A549 (cell line): ENCODE data around the gene ZNF23. TPM values are rescaled to one million over a fixed set of nuclear protein-coding genes. Genes with fewer than 3 reads are reported as not detected.

ENCODE experiments used
- ATAC-seq, 2 experiments: fragments of 200-7000 bp in 1 of 2; fragments of >200 bp in 1 of 2; cut with Nextera tagmentation in 1 of 2; cut with Tn5 transposase in 1 of 2; 3 replicates each; pipeline versions ENCODE4 v1.8.0 to v1.9.1; 2018 to 2020; ENCODE audit warnings: mild to moderate bottlenecking in 1 of 2, moderate library complexity in 1 of 2
- CTCF ChIA-PET: fragments of 300-600 bp; sonication (Branson Sonifier 250); formaldehyde crosslinking; extraction: SDS; loops from one replicate; lab custom pipeline; 2021; ENCODE audit warnings: antibody characterized with exemption, inconsistent platforms; lab: Yijun Ruan, JAX
- POLR2A ChIA-PET: fragments of 350-600 bp; formaldehyde crosslinking; extraction: SDS; loops from one replicate; lab custom pipeline; 2021; ENCODE audit warnings: antibody characterized with exemption, inconsistent platforms; lab: Yijun Ruan, JAX
- DNase-seq, 2 experiments: peaks; one replicate each; pipeline versions ENCODE4 v3.0.0 to v3.0.0-alpha.2; 2011 to 2016; ENCODE audit warnings: low read depth in 1 of 2, low spot score in 1 of 2
- FAIRE-seq: peaks from 2 replicates; lab custom pipeline; 2011; peaks lifted over from hg19 to GRCh38; lab: Jason Lieb, UNC
- H3K27ac ChIP-seq, 2 experiments: fragments of >200 bp; sonication (Bioruptor Twin); formaldehyde crosslinking; 3 replicates each; pipeline ENCODE4 v1.5.1; 2016 to 2017
- H3K4me1 ChIP-seq: fragments of >200 bp; sonication (Bioruptor Twin); formaldehyde crosslinking; 3 replicates; pipeline ENCODE4 v1.6.1; 2016
- H3K4me2 ChIP-seq: fragments of >200 bp; sonication (Bioruptor Twin); formaldehyde crosslinking; 3 replicates; pipeline ENCODE4 v1.6.1; 2016
- H3K4me3 ChIP-seq: fragments of >200 bp; sonication (Bioruptor Twin); formaldehyde crosslinking; 3 replicates; pipeline ENCODE4 v1.5.1; 2016
- H3K9me3 ChIP-seq: fragments of >200 bp; sonication (Bioruptor Twin); formaldehyde crosslinking; 3 replicates; pipeline ENCODE4 v1.6.1; 2016
- ATOH8 ChIP-seq: fragments of 250-450 bp; sonication (Bioruptor Pico); IDR thresholded peaks from 2 replicates; pipeline ENCODE4 v1.5.0; 2020; ENCODE audit warnings: low read depth, mild to moderate bottlenecking, moderate library complexity
- BCL3 ChIP-seq: fragments of >200 bp; sonication (Bioruptor Twin); formaldehyde crosslinking; IDR thresholded peaks from 3 replicates; pipeline ENCODE4 v1.6.1; 2016
- BHLHE40 ChIP-seq: IDR thresholded peaks from 2 replicates; pipeline ENCODE4 v1.6.1; 2012; ENCODE audit warnings: low read depth, low read length, inconsistent platforms
- CBX2 ChIP-seq: fragments of 200-600 bp; sonication (generic); IDR thresholded peaks from 2 replicates; pipeline ENCODE4 v1.6.1; 2016; ENCODE audit warnings: low read depth, mild to moderate bottlenecking, borderline replicate concordance
- CBX8 ChIP-seq: fragments of 200-600 bp; sonication (generic); IDR thresholded peaks from 2 replicates; pipeline ENCODE4 v1.6.1; 2016
- CEBPB ChIP-seq, 2 experiments: fragments of >200 bp in 1 of 2; sonication (Bioruptor Twin) in 1 of 2; formaldehyde crosslinking in 1 of 2; IDR thresholded peaks; 2 replicates each; pipeline ENCODE4 v1.6.1; 2012 to 2016
- CHD2 ChIP-seq: fragments of 150-350 bp; IDR thresholded peaks from 2 replicates; pipeline ENCODE4 v1.6.1; 2014; ENCODE audit warnings: low read length; ENCODE audit not compliant: partially characterized antibody
- CTCF ChIP-seq: fragments of >200 bp; sonication (Bioruptor Twin); formaldehyde crosslinking; IDR thresholded peaks from 3 replicates; pipeline ENCODE4 v1.5.1; 2016
- E2F6 ChIP-seq: IDR thresholded peaks from 2 replicates; pipeline ENCODE4 v1.6.1; 2012; ENCODE audit warnings: low read depth, borderline replicate concordance
- EHF ChIP-seq: fragments of 250-450 bp; sonication (Bioruptor Pico); IDR thresholded peaks from 2 replicates; pipeline ENCODE4 v1.5.0; 2020; ENCODE audit warnings: mild to moderate bottlenecking
- EP300 ChIP-seq, 2 experiments: fragments of >200 bp; sonication (Bioruptor Twin); formaldehyde crosslinking; IDR thresholded peaks; 2 replicates in 1 of 2; 3 replicates in 1 of 2; pipeline ENCODE4 v1.6.1; 2016 to 2017
- ESRRA ChIP-seq: fragments of 150-350 bp; IDR thresholded peaks from 2 replicates; pipeline ENCODE4 v1.6.1; 2014; ENCODE audit warnings: mild to moderate bottlenecking, low read length, borderline replicate concordance
- FOSB ChIP-seq: fragments of 250-450 bp; sonication (Bioruptor Pico); IDR thresholded peaks from 2 replicates; pipeline ENCODE4 v1.5.0; 2020; ENCODE audit warnings: mild to moderate bottlenecking, moderate library complexity
- FOXS1 ChIP-seq: fragments of 250-450 bp; sonication (Bioruptor Pico); IDR thresholded peaks from 2 replicates; pipeline ENCODE4 v1.5.0; 2020; ENCODE audit warnings: mild to moderate bottlenecking, moderate library complexity
- HES2 ChIP-seq: fragments of >200 bp; sonication (Bioruptor Twin); formaldehyde crosslinking; IDR thresholded peaks from 2 replicates; pipeline ENCODE4 v1.6.1; 2016
- KDM5A ChIP-seq: fragments of 200-600 bp; sonication (generic); IDR thresholded peaks from 2 replicates; pipeline ENCODE4 v1.6.1; 2016; ENCODE audit warnings: antibody characterized with exemption, mild to moderate bottlenecking
- MAZ ChIP-seq: fragments of 150-350 bp; IDR thresholded peaks from 2 replicates; pipeline ENCODE4 v1.6.1; 2014; ENCODE audit warnings: antibody characterized with exemption, low read depth, low read length, borderline replicate concordance
- NR3C1 ChIP-seq: fragments of >200 bp; sonication (Bioruptor Twin); formaldehyde crosslinking; IDR thresholded peaks from 3 replicates; pipeline ENCODE4 v1.6.1; 2017
- POLR2AphosphoS2 ChIP-seq: conservative IDR thresholded peaks from 2 replicates; pipeline ENCODE4 v1.6.1; 2012; ENCODE audit warnings: low read length, improper control_type of control experiment, inconsistent platforms
- RCOR1 ChIP-seq: fragments of 150-350 bp; IDR thresholded peaks from 2 replicates; pipeline ENCODE4 v1.6.1; 2014; ENCODE audit warnings: antibody characterized with exemption, low read length, low read depth
- REST ChIP-seq: fragments of 200-600 bp; sonication (generic); IDR thresholded peaks from 2 replicates; pipeline ENCODE4 v1.6.1; 2016; ENCODE audit warnings: antibody characterized with exemption, mild to moderate bottlenecking, moderate library complexity
- SMC3 ChIP-seq: fragments of >200 bp; sonication (Bioruptor Twin); formaldehyde crosslinking; IDR thresholded peaks from 3 replicates; pipeline ENCODE4 v1.6.1; 2018; ENCODE audit warnings: inconsistent platforms
- ZNF302 ChIP-seq: fragments of 250-450 bp; sonication (Bioruptor Pico); IDR thresholded peaks from 2 replicates; pipeline ENCODE4 v1.9.0; 2021; ENCODE audit warnings: inconsistent platforms, mild to moderate bottlenecking, moderate library complexity
- ZSCAN20 ChIP-seq: fragments of 250-450 bp; sonication (Bioruptor Pico); IDR thresholded peaks from 2 replicates; pipeline ENCODE4 v1.8.0; 2022; ENCODE audit warnings: mild to moderate bottlenecking, moderate library complexity
- whole genome bisulfite sequencing: methylation state at CpG from one replicate; pipeline ENCODE4 v1.1.6; 2017; ENCODE audit errors: missing lambda C conversion rate; 5-methylcytosine and 5-hydroxymethylcytosine counted together
- polyA plus RNA-seq, 4 experiments: library from polyadenylated mRNA; depleted of rRNA in 3 of 4; stranded (reverse); fragments of >200 nt; fragmentation: RNase III in 1 of 4; extraction: RNeasy Plus Mini Kit Qiagen cat#74134 plus additional on column Dnase treatment in 1 of 4; gene quantifications; 2 replicates in 3 of 4; 3 replicates in 1 of 4; pipeline ENCODE4 v1.2.3, GENCODE V29; 2011 to 2017

Gene ZNF23
- polyA plus RNA-seq, 2 of the 4 experiments (the other 2 are of a cell fraction) = 7.1 to 8.7 TPM

- WGBS = 59% methylated on average over 7 of the region's 7 CpGs
- no peak for ATAC-seq
- no peak for FAIRE-seq
- POLR2A ChIA-PET = no interaction called here
- Histone ChIP-seq H3K4me1 (peaks cover 5% of the 10 kb centered on the region; the same call in 1 of the 3 replicates), H3K27ac (no peak overlapping the region), H3K4me3 (no peak overlapping the region), H3K9me3 (0 out of 3 replicates have a peak, but pooled peaks cover 3% of the 10 kb centered on the region), H3K4me2 (no peak overlapping the region)
- CTCF ChIA-PET = interaction anchor here (1.0 to 5.0 kb wide), 2 partner anchors 11 to 70 kb away, joined by 4 to 40 read pairs; no protein-coding TSS in a partner anchor
- no peak for TF ChIP-seq CBX8
- no peak for TF ChIP-seq HES2
- TF ChIP-seq BCL3 = no peak
- TF ChIP-seq FOSB = no peak
- TF ChIP-seq CHD2 = no peak
- no peak for TF ChIP-seq FOXS1 (CRISPR knock-in tag)
- TF ChIP-seq RCOR1 = no peak
- TF ChIP-seq CTCF = no peak
- TF ChIP-seq CBX2 = no peak
- no peak for TF ChIP-seq SMC3
- no peak for TF ChIP-seq CEBPB (IDR thresholded peaks at IDR 0.05)
- TF ChIP-seq E2F6 = no peak
- TF ChIP-seq, all 56 proteins: peak for 0
- DNase-seq = no peak
Measured at GRCh38 chr16:71423865-71424264, 38.2 kb downstream of the ZNF23 start.

GRCh38 chr16:71423016-71423415 lies 39.0 kb downstream of the ZNF23 start:
- Histone ChIP-seq H3K27ac (no peak overlapping the region), H3K9me3 (no peaks in the 10 kb centered on the region), H3K4me2 (no peak overlapping the region), H3K4me1 (peaks cover 5% of the 10 kb centered on the region; the same call in 1 of the 3 replicates), H3K4me3 (no peak overlapping the region)
- TF ChIP-seq HES2 (no peak), ATOH8 (CRISPR knock-in tag) (no peak), FOSB (no peak), CBX2 (no peak), EHF (no peak), CHD2 (no peak), BHLHE40 (no peak), ZNF302 (no peak), CTCF (no peak), KDM5A (no peak), REST (no peak), EP300 (IDR thresholded peaks at IDR 0.05) (no peak), POLR2AphosphoS2 (no peak), SMC3 (no peak), MAZ (no peak), ESRRA (no peak), NR3C1 (no peak), ZSCAN20 (no peak)
- no peak for FAIRE-seq
- ATAC-seq = no peak
- ChIA-PET CTCF (interaction anchor here (1.0 to 5.0 kb wide), 6 partner anchors 10 to 185 kb away, joined by 3 to 40 read pairs (median 4); no protein-coding TSS in a partner anchor), POLR2A (no interaction called here)
- DNase-seq = no peak
- 8% methylated on average over 2 of the region's 2 CpGs for WGBS
